Astrocyte (in vitro differentiated cells and primary cell): Measurements from ENCODE around the gene TOP2A.
"Not testable (repeated sequence)": the region's sequence is repeated elsewhere in the genome, so short reads cannot be mapped to it uniquely, and the experiment has no call there.

Experiments
- CTCF ChIP-seq: IDR thresholded peaks from 2 replicates; pipeline ENCODE4 v1.5.1; 2011; ENCODE audit warnings: low read depth, mild to moderate bottlenecking, inconsistent platforms, low read length, moderate library complexity; ENCODE audit not compliant: insufficient read depth
- EZH2 ChIP-seq: IDR thresholded peaks from 2 replicates; pipeline ENCODE4 v1.6.1; 2012; ENCODE audit warnings: mild to moderate bottlenecking, low read length, inconsistent platforms; ENCODE audit not compliant: insufficient read depth

GRCh38 chr17:40375786-40376185 lies 41.9 kb downstream of the TOP2A start:
- TF ChIP-seq CTCF, EZH2: not testable (repeated sequence)
